DOHH2 (cell line): ENCODE results near the gene GMDS.
"Not testable (repeated sequence)": the region's sequence is repeated elsewhere in the genome, so short reads cannot be mapped to it uniquely, and the experiment has no call there.

Source experiments
- H3F3A ChIP-seq: fragments of 200-600 bp; sonication (generic), shearing (Covaris generic); 2 replicates; pipeline ENCODE4 v1.6.0; 2016; ENCODE audit warnings: antibody characterized with exemption, mild to moderate bottlenecking; ENCODE audit not compliant: control insufficient read depth, insufficient read depth
- H3K27ac ChIP-seq: fragments of 200-600 bp; sonication (generic); 2 replicates; pipeline ENCODE4 v1.5.1; 2014; ENCODE audit warnings: low read depth, mild to moderate bottlenecking, low read length, moderate library complexity
- H3K27me3 ChIP-seq: fragments of 200-600 bp; sonication (generic); 2 replicates; pipeline ENCODE4 v1.6.1; 2014; ENCODE audit warnings: mild to moderate bottlenecking, low read length, mixed read lengths; ENCODE audit not compliant: control insufficient read depth
- H3K36me3 ChIP-seq: fragments of 200-600 bp; sonication (generic); 2 replicates; pipeline ENCODE4 v1.6.1; 2014; ENCODE audit warnings: mild to moderate bottlenecking, low read length, moderate library complexity, mixed read lengths; ENCODE audit not compliant: control insufficient read depth
- H3K4me1 ChIP-seq: fragments of 200-600 bp; sonication (generic); 2 replicates; pipeline ENCODE4 v1.6.1; 2014; ENCODE audit warnings: mild to moderate bottlenecking, low read length, mixed read lengths; ENCODE audit not compliant: control insufficient read depth
- H3K4me2 ChIP-seq: fragments of 200-600 bp; sonication (generic); 2 replicates; pipeline ENCODE4 v1.6.0; 2014; ENCODE audit warnings: mild to moderate bottlenecking, low read length, moderate library complexity
- H3K4me3 ChIP-seq: fragments of 200-600 bp; sonication (generic); 2 replicates; pipeline ENCODE4 v1.5.1; 2014; ENCODE audit warnings: mild to moderate bottlenecking, low read length, mixed read lengths
- H3K79me2 ChIP-seq: fragments of 200-600 bp; sonication (generic); 2 replicates; pipeline ENCODE4 v1.6.1; 2014; ENCODE audit warnings: mild to moderate bottlenecking, low read length, mixed read lengths; ENCODE audit not compliant: control insufficient read depth
- H3K9me2 ChIP-seq: fragments of 200-600 bp; sonication (generic); replicated peaks from 2 replicates; pipeline ENCODE4 v1.6.1; 2014; ENCODE audit warnings: mild to moderate bottlenecking, low read length, mixed read lengths; ENCODE audit not compliant: control insufficient read depth
- H3K9me3 ChIP-seq: fragments of 200-600 bp; sonication (generic); 2 replicates; pipeline ENCODE4 v1.6.1; 2014; ENCODE audit warnings: antibody characterized with exemption, low read length, mixed read lengths; ENCODE audit not compliant: control insufficient read depth, insufficient read depth
- H4K20me1 ChIP-seq: fragments of 200-600 bp; sonication (generic); 2 replicates; pipeline ENCODE4 v1.6.0; 2014; ENCODE audit warnings: low read depth, mild to moderate bottlenecking, antibody characterized with exemption, low read length, moderate library complexity; ENCODE audit not compliant: control insufficient read depth, insufficient read depth
- CTCF ChIP-seq: fragments of 200-600 bp; sonication (generic); IDR thresholded peaks from one replicate; pipeline ENCODE4 v1.5.1; 2014; ENCODE audit warnings: antibody characterized with exemption, mild to moderate bottlenecking, low read depth, low read length; ENCODE audit not compliant: poor library complexity, severe bottlenecking
- EZH2phosphoT487 ChIP-seq: fragments of 200-600 bp; sonication (generic); IDR thresholded peaks from 2 replicates; pipeline ENCODE4 v1.6.1; 2017; ENCODE audit warnings: borderline replicate concordance, mild to moderate bottlenecking, antibody characterized with exemption, low read length, moderate library complexity, mixed read lengths

The GMDS gene

DNA sequence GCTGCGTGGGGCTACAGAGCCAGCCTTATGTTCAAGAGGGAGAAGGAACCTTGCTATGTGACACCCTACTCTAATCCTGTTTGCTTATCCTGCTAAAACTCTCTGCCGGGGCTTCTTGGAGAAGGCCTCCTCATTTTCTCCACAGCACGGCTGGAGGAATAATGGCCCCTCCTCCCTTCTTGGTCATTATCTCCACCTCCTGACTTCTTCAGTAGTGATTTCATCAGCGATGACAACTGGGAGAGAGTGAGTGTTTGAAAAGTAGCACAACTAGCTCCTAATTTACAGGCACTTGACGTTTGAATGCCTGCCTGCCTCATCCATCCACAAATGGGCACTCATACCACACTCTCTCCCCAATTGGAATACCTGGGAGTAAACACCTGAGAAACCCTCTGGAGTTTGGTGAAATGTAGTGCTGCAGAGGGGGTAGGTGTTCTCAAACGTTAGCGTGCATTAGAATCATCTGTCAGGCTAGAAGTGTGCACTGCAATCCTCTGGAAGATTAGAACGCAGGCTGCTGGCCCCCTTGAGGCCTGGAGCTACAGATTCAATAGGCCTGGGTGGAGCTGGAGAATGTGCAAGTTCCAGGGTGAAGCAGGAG, 487.2 kb downstream of the GMDS start:
- H3K4me3 ChIP-seq = no peak overlapping the region
- H3K27me3 ChIP-seq = no peaks in the 10 kb centered on the region
- no peaks in the 10 kb centered on the region for H3F3A ChIP-seq
- H3K4me1 ChIP-seq = no peaks in the 10 kb centered on the region
- no peaks in the 10 kb centered on the region for H3K79me2 ChIP-seq
- H3K9me2 ChIP-seq = no peaks in the 10 kb centered on the region
- no peak overlapping the region for H3K27ac ChIP-seq
- no peaks in the 10 kb centered on the region for H3K36me3 ChIP-seq
- TF ChIP-seq CTCF (no peak), EZH2phosphoT487 (no peak)
- H3K4me2 ChIP-seq = no peak overlapping the region
- no peaks in the 10 kb centered on the region for H3K9me3 ChIP-seq
- H4K20me1 ChIP-seq = no peaks in the 10 kb centered on the region

DNA sequence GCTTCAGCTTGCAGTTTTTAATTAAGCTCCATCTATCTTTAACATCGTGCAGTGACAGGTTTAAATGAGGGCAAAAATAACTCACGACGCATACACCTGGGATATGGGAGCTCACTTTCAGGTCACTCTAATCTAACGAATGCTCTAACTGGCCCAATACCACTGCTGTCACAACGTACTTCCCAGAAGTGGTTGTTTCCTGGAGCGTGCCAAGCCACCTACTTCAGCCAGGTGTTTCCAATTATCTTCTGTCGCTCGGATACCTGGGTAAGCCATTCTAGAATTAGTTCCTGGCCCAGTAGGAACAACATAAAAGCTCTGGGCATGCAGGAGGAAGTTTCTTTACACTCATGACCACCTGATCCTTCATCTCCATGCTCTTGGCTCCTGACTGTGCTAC, 488.3 kb downstream of the GMDS start:
- no peak for TF ChIP-seq CTCF
- TF ChIP-seq EZH2phosphoT487 = no peak
- Histone ChIP-seq H3K27me3 (no peaks in the 10 kb centered on the region), H3K4me1 (no peaks in the 10 kb centered on the region), H3K9me2 (no peaks in the 10 kb centered on the region), H3K9me3 (no peaks in the 10 kb centered on the region), H3K36me3 (no peaks in the 10 kb centered on the region), H4K20me1 (no peaks in the 10 kb centered on the region), H3F3A (no peaks in the 10 kb centered on the region), H3K4me2 (no peak overlapping the region), H3K27ac (no peak overlapping the region), H3K79me2 (no peaks in the 10 kb centered on the region), H3K4me3 (no peak overlapping the region)

DNA sequence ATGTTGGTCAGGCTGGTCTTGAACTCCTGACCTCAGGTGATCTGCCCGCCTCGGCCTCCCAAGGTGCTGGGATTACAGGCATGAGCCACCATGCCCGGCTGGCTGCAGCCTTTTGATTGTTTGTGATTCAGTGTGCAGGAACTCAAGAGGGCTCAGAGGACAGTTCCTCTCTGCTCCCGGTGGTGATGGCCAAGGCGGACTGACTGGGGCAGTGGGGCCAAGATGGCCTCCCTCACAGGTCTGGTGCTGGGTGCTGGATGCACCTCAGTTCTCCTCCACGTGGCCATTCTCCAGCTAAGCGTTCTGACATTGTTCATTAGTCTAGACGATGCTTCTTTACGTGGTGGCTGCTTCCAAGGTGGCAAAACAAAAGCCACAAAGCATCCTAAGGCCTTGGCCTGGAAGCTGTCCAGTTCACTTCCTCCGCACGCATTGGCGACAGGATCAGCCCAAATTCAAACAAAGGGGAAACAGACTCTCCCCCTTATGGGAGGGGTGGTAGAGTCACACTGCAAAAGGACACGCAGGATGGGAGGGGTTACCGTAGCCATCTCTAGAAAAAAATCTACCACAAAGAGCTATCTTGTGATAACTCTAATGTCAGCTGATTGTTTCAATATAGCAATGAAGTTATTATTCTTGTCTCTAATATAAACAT, 488.8 kb downstream of the GMDS start:
- Histone ChIP-seq H3K27me3 (no peaks in the 10 kb centered on the region), H3K9me2 (no peaks in the 10 kb centered on the region), H3K9me3 (no peaks in the 10 kb centered on the region), H4K20me1 (no peaks in the 10 kb centered on the region), H3K79me2 (no peaks in the 10 kb centered on the region), H3K4me3 (no peak overlapping the region), H3F3A (no peaks in the 10 kb centered on the region), H3K4me2 (no peak overlapping the region), H3K27ac (no peak overlapping the region), H3K36me3 (no peaks in the 10 kb centered on the region), H3K4me1 (no peaks in the 10 kb centered on the region)
- TF ChIP-seq EZH2phosphoT487 (no peak), CTCF (no peak)

GRCh38 chr6:1751063-1751462, 494.3 kb downstream of the GMDS start:
- not testable (repeated sequence) for H3K4me2 ChIP-seq, H3K9me2 ChIP-seq, H3F3A ChIP-seq, H3K4me1 ChIP-seq, H4K20me1 ChIP-seq, H3K36me3 ChIP-seq, H3K27me3 ChIP-seq, H3K9me3 ChIP-seq, H3K4me3 ChIP-seq, H3K27ac ChIP-seq, H3K79me2 ChIP-seq
